ENCODE measurements around the gene CYP1A2. TPM values are rescaled to one million over a fixed set of nuclear protein-coding genes. Genes with fewer than 3 reads are reported as not detected.

Gene CYP1A2
- total RNA-seq, 1 experiment from 2014 or later = not detected

GRCh38 chr15:74769463-74770025 is 20.9 kb downstream of the CYP1A2 start:
- H2AFZ ChIP-seq (ENCODE audit: low read length) = no peak overlapping the region
- POLR2A ChIA-PET (ENCODE audit: unreplicated experiment) = interaction anchor here (0.5 to 0.6 kb wide), 2 partner anchors 44 to 195 kb away, joined by 3 to 10 read pairs; no protein-coding TSS in a partner anchor
- H3K9ac ChIP-seq (ENCODE audit: low read length) = no peak overlapping the region
- H3K4me1 ChIP-seq (ENCODE audit: insufficient read depth, low read length) = no peaks in the 10 kb centered on the region
- CTCF ChIA-PET = interaction anchor here (0.6 to 2.3 kb wide), 6 partner anchors 24 to 213 kb away, joined by 3 to 13 read pairs (median 4); no protein-coding TSS in a partner anchor
- no peaks in the 10 kb centered on the region for H4K20me1 ChIP-seq (ENCODE audit: low read length)
- H3K4me2 ChIP-seq (ENCODE audit: low read length) = no peak overlapping the region
- no peaks in the 10 kb centered on the region for H3K27me3 ChIP-seq (ENCODE audit: low read length)
- H3K4me3 ChIP-seq (ENCODE audit: low read length) = no peak overlapping the region
- no peak for TF ChIP-seq CTCF (conservative IDR thresholded peaks at IDR 0.05; ENCODE audit: low read depth, low read length)
- H3K36me3 ChIP-seq (ENCODE audit: low read depth, low read length) = no peaks in the 10 kb centered on the region
- no peak for DNase-seq
- no peaks in the 10 kb centered on the region for H3F3A ChIP-seq (ENCODE audit: low read length, unreplicated experiment)
- H3K27ac ChIP-seq (ENCODE audit: low read length) = no peak overlapping the region
- intact Hi-C loops (cut with micrococcal nuclease) = loop anchor here (2.0 to 5.0 kb wide), 2 partner anchors 117 to 181 kb away; no protein-coding TSS in a partner anchor
- BruUV-seq (replicated peaks) = no TSS peak
- no peaks in the 10 kb centered on the region for H3K9me2 ChIP-seq (replicated peaks; ENCODE audit: low read length)
- H3K9me3 ChIP-seq (ENCODE audit: low read length) = no peaks in the 10 kb centered on the region
- no peak for ATAC-seq
- H3K79me2 ChIP-seq (ENCODE audit: low read length) = no peaks in the 10 kb centered on the region

- no peak overlapping the region for H3K4me2 ChIP-seq (ENCODE audit: low read length)
- no peaks in the 10 kb centered on the region for H3F3A ChIP-seq (ENCODE audit: low read length, unreplicated experiment)
- H4K20me1 ChIP-seq (ENCODE audit: low read length) = no peaks in the 10 kb centered on the region
- ATAC-seq (no peak), DNase-seq (no peak)
- no peaks in the 10 kb centered on the region for H3K9me2 ChIP-seq (replicated peaks; ENCODE audit: low read length)
- no peak for TF ChIP-seq CTCF (conservative IDR thresholded peaks at IDR 0.05; ENCODE audit: low read depth, low read length)
- no peak for TF ChIP-seq EZH2phosphoT487 (IDR thresholded peaks at IDR 0.05; ENCODE audit: borderline replicate concordance, low read length)
- no peak for TF ChIP-seq EZH2 (IDR thresholded peaks at IDR 0.05; ENCODE audit: low read length, unreplicated experiment)
- H3K79me2 ChIP-seq (ENCODE audit: low read length) = no peaks in the 10 kb centered on the region
- H3K36me3 ChIP-seq (ENCODE audit: low read depth, low read length) = no peaks in the 10 kb centered on the region
- H3K27me3 ChIP-seq (ENCODE audit: low read length) = no peaks in the 10 kb centered on the region
- H3K4me1 ChIP-seq (ENCODE audit: insufficient read depth, low read length) = no peaks in the 10 kb centered on the region
- H3K9me3 ChIP-seq (ENCODE audit: low read length) = no peaks in the 10 kb centered on the region
- intact Hi-C loops (cut with micrococcal nuclease) = loop anchor here (2.0 kb wide), 1 partner anchor 180 kb away; no protein-coding TSS in a partner anchor
- no peak overlapping the region for H3K4me3 ChIP-seq (ENCODE audit: low read length)
- CTCF ChIA-PET = interaction anchor here (0.6 to 1.5 kb wide), 6 partner anchors 18 to 187 kb away, joined by 3 to 8 read pairs (median 4); no protein-coding TSS in a partner anchor
- H3K9ac ChIP-seq (ENCODE audit: low read length) = no peak overlapping the region
- H3K27ac ChIP-seq (ENCODE audit: low read length) = no peak overlapping the region
- no peak overlapping the region; the same call in 1 of the 2 replicates for H2AFZ ChIP-seq (ENCODE audit: low read length)
- no TSS peak for BruUV-seq (replicated peaks)
- POLR2A ChIA-PET (ENCODE audit: unreplicated experiment) = no interaction called here
Observed at GRCh38 chr15:74770211-74770903, 21.7 kb downstream of the CYP1A2 start.

GRCh38 chr15:74773329-74773728 is 24.7 kb downstream of the CYP1A2 start:
- Histone ChIP-seq H3K4me1 (ENCODE audit: insufficient read depth, low read length) (no peaks in the 10 kb centered on the region), H3K9ac (ENCODE audit: low read length) (no peak overlapping the region), H3K9me3 (ENCODE audit: low read length) (no peaks in the 10 kb centered on the region), H2AFZ (ENCODE audit: low read length) (no peak overlapping the region), H3K4me2 (ENCODE audit: low read length) (no peak overlapping the region), H3F3A (ENCODE audit: low read length, unreplicated experiment) (no peaks in the 10 kb centered on the region), H3K27me3 (ENCODE audit: low read length) (no peaks in the 10 kb centered on the region), H3K79me2 (ENCODE audit: low read length) (no peaks in the 10 kb centered on the region), H3K9me2 (replicated peaks; ENCODE audit: low read length) (no peaks in the 10 kb centered on the region), H3K27ac (ENCODE audit: low read length) (no peak overlapping the region), H3K4me3 (ENCODE audit: low read length) (no peak overlapping the region), H3K36me3 (ENCODE audit: low read depth, low read length) (no peaks in the 10 kb centered on the region), H4K20me1 (ENCODE audit: low read length) (no peaks in the 10 kb centered on the region)
- POLR2A ChIA-PET (ENCODE audit: unreplicated experiment) = no interaction called here
- CTCF ChIA-PET = no interaction called here
- ATAC-seq = no peak
- intact Hi-C loops (cut with micrococcal nuclease) = no loop called here
- no peak for DNase-seq
- TF ChIP-seq EZH2phosphoT487 (IDR thresholded peaks at IDR 0.05; ENCODE audit: borderline replicate concordance, low read length) (no peak), EZH2 (IDR thresholded peaks at IDR 0.05; ENCODE audit: low read length, unreplicated experiment) (no peak)
- no TSS peak for BruUV-seq (replicated peaks)
